NT2/D1 (cell line): ENCODE results near the gene ZNF277.

Experiments used
- YY1 ChIP-seq: IDR thresholded peaks from 2 replicates; pipeline ENCODE4 v1.6.1; 2011; ENCODE audit not compliant: insufficient read length, insufficient read depth
- ZNF274 ChIP-seq: IDR thresholded peaks from 2 replicates; pipeline ENCODE4 v1.6.1; 2011; ENCODE audit warnings: mild to moderate bottlenecking, low read depth, low read length

DNA sequence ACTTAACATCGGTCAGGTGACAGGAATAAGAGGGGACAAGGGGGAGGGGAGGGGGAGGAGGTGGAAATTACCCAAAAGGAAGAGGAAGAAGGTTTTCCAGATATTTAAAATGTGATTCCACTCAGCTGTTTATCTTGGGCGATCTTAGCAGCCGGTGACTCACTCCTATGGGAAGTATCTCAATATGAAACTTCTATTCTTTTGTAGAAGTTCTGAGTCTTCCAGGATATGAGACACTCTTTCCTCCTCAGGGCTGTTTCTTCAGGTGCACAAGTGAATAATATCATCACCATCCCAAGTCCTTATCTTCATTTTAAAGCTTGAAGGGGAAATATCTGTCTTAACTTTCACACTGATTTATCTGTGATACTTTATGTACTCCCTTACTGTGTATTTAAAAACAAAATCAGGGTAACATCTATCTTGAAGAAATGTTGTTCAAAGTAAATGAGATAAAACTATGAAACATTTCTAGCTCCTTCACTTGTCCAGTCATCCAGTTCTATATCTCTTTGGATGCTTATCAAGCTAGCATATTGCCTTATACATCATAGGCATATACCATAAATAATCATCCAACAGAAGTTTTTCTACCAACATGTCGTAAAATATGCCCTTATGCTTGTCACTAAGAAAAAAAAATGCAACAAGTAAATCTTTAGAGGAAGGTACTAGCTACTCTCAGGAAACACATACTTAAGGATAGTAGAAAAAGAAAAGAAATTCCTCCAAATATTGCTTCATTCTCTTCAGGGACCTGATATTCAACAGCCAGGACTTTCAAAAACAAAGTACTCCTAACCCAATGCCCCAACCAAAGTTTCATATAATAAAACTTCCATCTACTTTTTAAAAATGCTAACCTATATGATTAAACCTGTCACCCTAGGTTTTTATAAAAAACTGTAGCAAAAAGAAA lies 14.0 kb upstream of the ZNF277 start:
- no peak for TF ChIP-seq ZNF274
- no peak for TF ChIP-seq YY1
